Measurements from ENCODE around the gene MAN2B2. TPM values are rescaled to one million over a fixed set of nuclear protein-coding genes. Genes with fewer than 3 reads are reported as not detected.

MAN2B2 gene
- total and polyA plus RNA-seq, 9 of the 15 experiments (the other 6 are each of a cell fraction or from before 2014, with no cell fraction given): 0.21 to 8.8 (median 3.7) TPM

GRCh38 chr4:6582889-6583490 lies 8.0 kb downstream of the MAN2B2 start (continued):
- TF ChIP-seq ZNF318 (IDR thresholded peaks at IDR 0.05; ENCODE audit: borderline replicate concordance in 1 of 2, low read depth in 1 of 2) (no peak), ATF2 (CRISPR knock-in tag; IDR thresholded peaks at IDR 0.05) (no peak)

Measured in K562 (cell line).